SK-MEL-5 (cell line): Measurements from ENCODE around the gene HUS1B. TPM values are rescaled to one million over a fixed set of nuclear protein-coding genes. Genes with fewer than 3 reads are reported as not detected.
"Not testable (repeated sequence)": the region's sequence is repeated elsewhere in the genome, so short reads cannot be mapped to it uniquely, and the experiment has no call there.

Experiments used
- DNase-seq: peaks from one replicate; pipeline ENCODE4 v3.0.0-alpha.2; 2016; ENCODE audit warnings: low read depth, low spot score
- in situ Hi-C: cut with HindIII; loops from 2 replicates; pipeline ENCODE4 v1.10.0; 2016; ENCODE audit warnings: low sequenced_read_pairs, high pct_unique_total_duplicates, low pct_unique_long_range_greater_than_20kb
- total RNA-seq: library from RNA; depleted of rRNA; stranded (reverse); fragments of >200 nt; shearing (Covaris generic); gene quantifications from 2 replicates; pipeline ENCODE4 v1.2.3, GENCODE V29; 2014

HUS1B gene
- total RNA-seq, 1 experiment from 2014 or later, result 0.16 TPM

DNA sequence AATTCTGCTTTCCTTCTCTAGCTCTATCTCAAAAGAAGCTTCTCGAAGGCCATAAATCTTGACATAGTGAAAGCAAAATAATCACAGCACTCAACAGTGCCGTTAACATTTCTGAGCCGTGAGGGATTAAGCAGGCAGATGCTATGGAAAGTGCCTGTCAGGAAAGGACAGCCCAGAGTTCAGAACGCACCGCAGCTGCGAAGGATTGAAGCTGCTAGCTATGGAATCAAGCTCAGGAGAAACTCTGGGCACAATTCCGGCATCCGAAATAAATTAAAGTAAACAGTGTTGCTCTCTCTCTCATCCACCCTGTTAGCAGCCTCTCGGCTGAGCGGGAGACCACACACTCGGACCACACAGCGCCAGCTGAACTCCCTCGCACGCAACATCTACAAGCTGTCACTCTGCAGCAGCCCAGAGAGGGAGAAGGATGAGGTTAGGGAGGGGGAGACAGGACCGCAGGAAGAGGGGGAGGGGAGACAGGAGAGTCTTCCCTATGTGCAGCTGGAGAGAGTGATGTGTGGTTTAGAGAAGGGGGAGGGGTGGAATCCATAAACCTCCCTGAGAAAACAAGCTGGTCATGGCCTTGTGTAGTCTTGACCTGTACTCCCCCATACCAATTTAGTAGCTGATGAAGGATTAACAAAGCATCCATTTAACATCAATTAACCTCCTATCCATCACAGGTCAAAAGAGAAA, 27.0 kb upstream of the HUS1B start:
- DNase-seq, result no peak
- in situ Hi-C loops, result no loop called here

DNA sequence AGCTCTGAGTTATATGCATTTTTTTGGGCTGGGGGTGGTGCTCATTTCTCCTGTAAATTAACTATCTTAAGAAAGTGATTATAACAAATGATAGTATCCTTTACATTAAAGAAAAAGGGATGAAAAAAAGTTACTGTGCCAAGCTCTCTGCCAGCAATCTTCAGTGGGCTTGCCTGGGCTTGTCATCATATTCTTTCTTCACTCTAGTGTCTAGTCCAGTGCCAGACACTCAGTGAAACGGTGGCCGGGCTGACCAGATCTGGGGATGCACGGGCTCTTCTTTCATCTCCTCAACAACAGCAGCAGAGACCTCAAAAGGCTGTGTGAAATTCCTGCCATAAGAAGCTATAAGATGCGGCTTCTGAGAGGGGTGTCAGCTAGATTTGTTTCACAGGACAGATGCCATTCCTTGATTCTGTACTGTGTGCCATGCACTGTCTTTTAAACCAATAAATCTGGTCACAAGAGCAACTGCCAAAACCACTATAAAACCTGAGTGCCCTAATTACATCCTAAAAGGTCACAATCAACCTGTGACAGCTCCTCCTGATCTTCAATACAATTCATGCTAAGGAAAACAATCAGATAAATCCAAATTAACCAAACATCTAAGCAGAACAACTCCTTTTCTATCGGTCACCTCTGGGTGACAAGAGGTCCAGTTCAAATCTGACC, 23.9 kb upstream of the HUS1B start:
- no peak for DNase-seq
- in situ Hi-C loops, result no loop called here

DNA sequence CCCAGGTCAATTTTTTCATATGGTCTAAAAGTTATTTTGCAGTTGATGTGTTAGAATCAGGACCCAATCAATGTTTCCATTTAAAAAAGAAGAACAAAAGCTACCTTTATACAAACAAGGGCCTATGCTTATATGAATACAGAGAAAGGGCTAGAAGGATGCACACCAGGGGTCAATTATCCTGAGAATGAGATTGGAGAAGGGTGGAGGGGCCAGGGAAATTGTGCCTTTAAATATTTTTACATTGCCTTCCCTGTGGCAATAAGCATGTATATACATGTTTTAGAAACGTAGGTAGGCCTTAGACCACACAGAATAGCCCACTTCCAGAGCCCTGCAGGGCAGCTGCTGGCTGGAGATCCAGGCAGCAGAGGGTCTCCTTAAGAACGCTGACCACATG, 23.4 kb upstream of the HUS1B start:
- in situ Hi-C loops, result no loop called here
- DNase-seq, result no peak

DNA sequence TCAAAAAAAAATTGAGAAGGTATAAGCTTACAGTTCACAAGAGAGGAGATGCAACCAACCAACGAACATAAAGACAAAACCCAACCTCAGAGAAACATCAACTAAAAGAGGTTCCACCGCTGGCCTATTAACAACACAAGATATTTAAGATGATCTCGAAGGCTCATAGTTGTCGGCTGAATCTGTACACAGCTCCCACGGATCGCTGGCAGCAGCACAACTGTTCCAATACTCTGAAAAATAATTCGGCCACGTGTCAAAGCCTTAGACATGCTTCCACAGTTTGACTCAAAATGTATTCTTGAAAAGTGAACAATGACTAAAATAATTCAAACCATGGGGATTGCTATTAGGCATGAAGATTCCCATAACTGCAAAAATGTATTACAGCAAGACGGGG, 22.4 kb upstream of the HUS1B start:
- in situ Hi-C loops, result no loop called here
- DNase-seq, result no peak

DNA sequence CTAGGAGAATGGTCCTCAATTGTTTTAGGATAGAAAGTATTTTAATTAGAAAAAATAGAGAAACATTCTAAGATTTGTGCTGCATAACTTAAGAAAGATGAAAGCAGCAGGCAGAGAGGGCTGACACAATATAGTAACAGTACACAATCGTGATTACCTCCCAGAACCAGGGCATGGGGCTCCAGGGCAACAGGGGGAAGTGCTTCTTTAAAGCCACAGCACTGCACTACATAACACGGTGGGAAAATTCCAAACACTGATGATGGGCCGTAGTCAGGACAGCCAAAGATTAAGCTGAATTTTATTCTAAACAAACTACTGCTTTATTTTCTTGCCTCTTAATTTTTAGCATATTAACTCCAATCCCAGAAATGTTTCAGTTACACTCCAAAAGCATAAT, 21.6 kb upstream of the HUS1B start:
- no peak for DNase-seq
- in situ Hi-C loops, result no loop called here

DNA sequence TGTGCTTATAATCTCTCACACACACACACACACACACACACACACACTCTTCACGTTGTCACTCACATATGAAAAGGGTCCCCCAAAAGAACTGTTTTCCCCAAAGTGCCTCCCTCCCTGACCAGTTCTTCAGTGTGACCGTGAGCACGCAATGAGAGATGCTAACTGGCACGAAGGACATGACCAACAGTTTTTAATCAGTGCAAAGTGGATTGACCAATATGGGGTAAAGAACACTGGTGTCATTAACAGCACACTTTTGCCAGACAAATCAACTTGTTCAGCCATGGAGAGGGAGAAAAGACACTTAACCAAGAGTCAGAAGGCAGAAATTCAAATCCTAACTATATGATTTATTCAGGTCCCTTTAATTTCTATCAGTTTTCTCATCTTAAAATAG, 21.0 kb upstream of the HUS1B start:
- in situ Hi-C loops, result no loop called here
- DNase-seq, result no peak

DNA sequence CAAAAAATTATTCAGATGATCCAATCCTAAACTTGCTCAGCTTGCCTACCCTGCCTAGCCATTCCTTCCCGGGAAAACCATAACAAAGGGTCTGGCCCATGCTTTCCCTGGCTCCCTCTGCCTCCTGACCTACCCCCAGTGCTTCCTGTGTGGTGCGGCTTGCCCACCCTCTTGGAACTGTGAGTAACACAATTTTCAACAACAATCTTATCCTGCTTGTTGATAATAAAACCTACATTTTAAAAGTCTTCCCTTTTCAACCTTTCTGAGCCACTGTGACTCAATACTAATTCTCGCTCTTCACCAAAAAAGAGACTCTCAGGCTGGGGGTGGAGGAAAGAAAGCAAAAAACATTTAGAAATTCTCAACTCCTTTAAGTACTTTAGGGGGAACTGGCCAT, 18.1 kb upstream of the HUS1B start:
- DNase-seq, result no peak
- in situ Hi-C loops, result no loop called here

DNA sequence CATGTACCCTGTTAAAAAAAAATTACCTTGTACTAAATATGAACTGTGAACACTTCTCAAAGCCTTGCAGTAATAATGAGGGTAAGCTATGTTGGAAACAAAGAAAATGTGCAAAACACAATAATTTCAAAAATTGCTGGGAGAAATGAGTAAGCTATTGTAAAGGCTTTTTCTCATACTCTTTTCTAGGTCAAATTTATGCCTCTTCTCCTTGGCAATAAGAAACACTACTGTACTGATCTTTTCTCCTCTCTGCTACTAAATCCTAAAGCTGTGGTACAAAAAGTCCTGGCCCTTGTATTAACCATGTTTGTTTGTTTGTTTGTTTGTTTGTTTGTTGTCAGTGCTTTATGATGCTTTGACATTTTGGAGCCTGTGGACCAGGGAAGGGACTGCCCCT, 17.5 kb upstream of the HUS1B start:
- in situ Hi-C loops, result no loop called here
- DNase-seq, result no peak

DNA sequence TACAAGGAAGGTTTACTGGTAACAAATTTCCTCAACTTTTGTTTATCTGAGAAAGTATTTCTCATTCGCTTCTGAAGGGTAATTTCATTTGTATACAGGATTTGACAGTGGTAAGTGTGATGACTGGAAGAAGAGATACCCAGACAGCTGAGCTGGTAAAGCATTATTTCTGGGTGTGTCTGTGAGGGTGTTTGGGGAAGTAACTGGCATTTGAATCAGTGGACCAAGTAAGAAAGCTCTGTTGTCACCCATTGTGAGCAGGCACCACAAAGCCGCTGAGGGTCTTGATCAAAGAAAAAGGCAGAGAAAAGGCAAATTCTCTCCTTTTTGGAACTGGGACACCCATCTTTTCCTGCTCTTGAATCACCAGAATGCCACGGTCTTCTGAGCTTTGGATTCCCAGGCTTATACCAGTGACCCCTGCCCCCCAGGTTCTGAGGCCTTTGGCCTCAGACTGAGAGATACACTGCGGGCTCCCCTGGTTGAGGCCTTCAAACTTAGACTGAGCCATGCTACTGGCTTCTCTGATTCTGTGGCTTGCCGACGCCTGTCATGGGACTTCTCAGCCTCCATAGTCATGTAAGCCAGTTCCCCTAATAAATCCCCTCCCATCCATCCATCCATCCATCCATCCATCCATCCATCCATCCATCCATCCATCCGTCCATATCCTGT, 10.5 kb upstream of the HUS1B start:
- in situ Hi-C loops, result no loop called here
- no peak for DNase-seq

DNA sequence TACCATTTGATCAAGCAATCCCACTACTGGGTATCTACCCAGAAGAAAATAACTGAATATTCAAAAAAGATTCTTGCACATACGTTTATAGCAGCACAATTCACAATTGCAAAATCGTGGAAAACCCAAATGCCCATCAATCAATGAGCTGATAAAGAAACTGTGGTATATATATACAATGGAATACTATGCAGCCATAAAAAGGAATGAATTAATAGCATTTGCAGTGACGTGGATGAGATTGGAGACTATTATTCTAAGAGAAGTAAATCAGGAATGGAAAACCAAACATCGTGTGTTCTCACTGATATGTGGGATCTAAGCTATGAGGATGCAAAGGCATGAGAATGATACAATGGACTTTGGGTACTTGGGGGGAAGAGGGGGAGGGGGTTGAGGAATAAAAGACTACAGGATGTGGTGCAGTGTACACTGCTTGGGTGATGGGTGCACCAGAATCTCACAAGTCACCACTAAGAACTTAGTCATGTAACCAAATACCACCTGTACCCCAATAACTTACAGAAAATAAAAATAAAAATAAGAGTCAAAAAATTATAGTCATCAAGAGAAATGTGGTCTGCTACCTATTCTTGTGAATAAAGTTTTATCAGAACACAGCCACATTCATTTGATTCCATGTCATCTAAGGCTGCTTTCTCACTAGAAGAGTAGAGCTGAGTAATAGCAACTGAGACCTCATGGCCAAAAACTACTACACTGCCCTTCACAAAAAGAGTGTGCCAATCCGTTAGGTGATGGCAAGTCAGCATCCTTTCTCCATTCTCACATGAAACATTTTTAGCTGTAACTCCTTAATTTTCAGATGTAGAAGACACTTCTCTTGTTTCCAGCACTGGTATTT, 8.7 kb upstream of the HUS1B start:
- in situ Hi-C loops, result no loop called here
- DNase-seq, result no peak

DNA sequence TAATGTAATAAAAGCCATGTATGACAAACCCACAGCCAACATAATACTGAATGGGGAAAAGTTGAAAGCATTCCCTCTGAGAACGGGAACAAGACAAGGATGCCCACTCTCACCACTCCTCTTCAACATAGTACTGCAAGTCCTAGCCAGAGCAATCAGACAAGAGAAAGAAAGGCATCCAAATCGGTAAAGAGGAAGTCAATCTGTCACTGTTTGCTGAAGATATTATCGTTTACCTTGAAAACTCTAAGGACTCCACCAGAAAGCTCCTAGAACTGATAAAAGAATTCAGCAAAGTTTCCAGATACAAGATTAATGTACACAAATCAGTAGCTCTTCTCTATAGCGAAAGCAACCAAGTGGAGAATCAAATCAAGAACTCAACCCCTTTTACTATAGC, 6.9 kb upstream of the HUS1B start:
- DNase-seq, in situ Hi-C loops: not testable (repeated sequence)

DNA sequence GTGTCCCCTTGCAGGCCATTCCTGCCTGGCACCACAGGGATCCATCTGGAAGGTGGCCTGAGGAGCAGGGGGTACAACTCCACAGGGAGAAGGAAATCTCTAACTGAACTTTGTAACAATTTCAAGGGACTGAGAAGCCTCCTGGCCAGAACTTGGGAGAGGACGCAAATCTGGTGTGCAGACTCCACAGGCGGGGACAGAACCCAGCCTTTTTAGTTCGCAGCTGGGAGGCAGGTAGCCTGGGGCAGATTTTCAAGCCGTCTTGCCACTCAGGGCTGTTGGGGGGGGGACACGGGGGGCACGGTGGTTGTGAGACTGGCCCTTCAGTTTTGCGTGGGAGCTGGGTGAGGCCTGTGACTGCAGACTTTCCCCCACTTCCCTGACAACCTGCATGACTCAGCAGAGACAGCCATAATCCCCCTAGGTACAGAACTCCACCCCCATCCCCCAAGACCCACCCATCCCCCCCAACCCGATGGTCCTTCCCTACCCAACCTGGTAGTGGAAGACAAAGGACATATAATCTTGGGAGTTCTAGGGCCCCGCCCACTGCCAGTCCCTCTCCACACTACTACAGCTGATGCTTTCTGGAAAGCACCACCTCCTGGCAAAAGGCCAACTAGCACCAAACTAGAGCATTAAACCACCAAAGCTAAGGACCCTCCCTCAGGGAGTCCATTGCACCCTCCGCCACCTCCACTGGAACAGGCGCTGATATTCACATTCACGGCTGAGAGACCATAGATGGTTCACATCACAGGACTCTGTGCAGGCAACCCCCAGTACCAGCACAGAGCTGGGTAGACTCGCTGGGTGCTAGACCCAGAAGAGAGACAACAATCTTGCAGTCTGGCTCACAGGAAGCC, 3.0 kb upstream of the HUS1B start:
- no peak for DNase-seq
- in situ Hi-C loops, result no loop called here

DNA sequence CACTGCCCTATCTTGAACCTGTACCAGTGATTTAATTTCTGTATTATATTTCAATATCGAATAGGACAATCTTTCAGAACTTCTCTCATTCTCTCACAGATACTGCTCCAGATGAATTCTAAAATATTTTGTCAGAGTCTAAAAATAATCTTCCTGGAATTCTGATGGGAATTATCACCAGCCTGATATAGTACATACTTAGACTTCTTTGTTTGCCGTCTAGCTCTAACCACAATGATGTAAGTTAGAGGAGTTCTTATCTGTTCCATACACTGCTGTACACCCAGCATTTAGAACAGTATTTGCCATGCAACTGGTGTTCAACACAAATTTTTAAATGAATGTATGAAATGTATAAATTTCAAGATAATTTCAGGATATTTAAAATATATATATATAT, 1.3 kb upstream of the HUS1B start:
- peak; percentile 70 for DNase-seq
- in situ Hi-C loops, result no loop called here

DNA sequence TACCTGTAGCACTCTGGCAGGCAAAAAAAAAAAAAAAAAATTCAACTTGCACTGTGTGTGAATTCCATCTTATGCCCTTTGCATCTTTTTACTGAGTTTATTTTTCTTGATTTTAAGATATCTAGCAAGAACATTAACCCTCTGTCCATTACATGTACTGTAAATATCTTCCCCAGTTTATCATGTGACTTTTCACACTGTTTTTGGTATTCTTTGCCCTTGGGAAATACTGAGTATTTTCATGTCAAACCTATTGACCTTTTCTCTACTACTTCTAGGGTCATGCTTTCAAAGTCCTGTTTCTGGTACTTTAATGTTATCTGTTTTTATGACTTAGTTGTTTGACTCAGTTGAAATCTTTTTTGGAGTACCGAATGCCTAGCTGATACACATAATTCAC, 843 bp upstream of the HUS1B start:
- in situ Hi-C loops, result no loop called here
- no peak for DNase-seq

DNA sequence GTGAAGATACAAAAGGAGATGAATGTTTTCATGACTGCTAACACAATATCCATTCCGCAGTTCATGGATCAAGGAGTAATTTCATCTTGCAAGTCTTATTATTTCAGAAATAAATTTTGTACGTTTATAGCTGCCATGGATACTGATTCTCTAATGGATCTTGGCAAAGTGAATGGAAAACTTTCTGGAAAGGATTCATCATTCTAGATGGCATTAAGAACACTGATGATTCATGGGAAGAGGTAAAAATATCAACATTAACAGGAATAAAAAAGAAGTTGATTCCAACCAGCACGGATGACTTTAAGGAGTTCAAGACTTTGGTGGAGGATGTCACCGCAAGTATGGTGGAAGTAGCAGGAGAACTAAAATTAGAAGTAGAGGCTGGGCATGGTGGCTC, 2.8 kb downstream of the HUS1B start:
- no peak for DNase-seq
- in situ Hi-C loops, result no loop called here

DNA sequence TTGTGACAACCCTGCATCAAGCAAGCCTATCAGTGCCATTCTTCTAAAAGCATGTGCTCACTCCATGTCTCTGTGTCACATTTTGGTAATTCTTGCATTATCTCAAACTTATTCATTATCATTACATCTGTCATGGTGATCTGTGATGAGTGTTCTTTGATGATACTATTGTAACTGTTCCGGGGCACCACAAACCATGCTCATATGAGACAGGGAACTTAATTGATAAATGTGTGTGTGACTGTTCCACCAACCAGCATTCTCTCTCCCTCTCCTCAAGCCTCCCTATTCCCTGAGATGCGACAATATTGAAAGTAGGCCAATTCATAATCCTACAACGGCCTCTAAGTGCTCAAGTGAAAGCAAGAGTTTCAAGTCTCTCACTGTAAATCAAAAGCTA, 4.0 kb downstream of the HUS1B start:
- in situ Hi-C loops, result no loop called here
- DNase-seq, result no peak

DNA sequence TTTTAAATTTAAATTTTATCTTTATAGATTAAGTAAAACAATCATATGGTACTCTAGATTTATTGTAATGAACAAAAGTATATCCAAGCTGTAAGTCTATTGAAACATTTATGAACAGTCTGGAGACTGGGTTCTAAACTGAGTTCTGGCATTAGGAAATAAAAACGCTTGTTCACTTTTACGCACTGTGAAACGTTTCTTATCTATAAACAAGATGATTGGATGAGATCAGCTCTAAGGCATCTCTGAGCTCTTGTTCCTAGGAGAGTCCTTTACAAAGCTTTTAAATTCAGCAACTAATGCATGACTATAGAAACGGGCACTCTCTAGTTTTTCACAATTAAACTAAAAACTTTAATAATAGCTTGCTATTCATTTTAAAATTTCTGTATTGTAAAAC, 6.8 kb downstream of the HUS1B start:
- DNase-seq, result no peak
- in situ Hi-C loops, result no loop called here
